ENCODE measurements around the gene MLH1. TPM values are rescaled to one million over a fixed set of nuclear protein-coding genes. Genes with fewer than 3 reads are reported as not detected.
A peak's percentile ranks its signal among the peaks of the same experiment; 100 is the strongest.

The MLH1 gene
- polyA plus RNA-seq, 1 of the 3 experiments (the other 2 are of a cell fraction) = 24.0 TPM

DNA sequence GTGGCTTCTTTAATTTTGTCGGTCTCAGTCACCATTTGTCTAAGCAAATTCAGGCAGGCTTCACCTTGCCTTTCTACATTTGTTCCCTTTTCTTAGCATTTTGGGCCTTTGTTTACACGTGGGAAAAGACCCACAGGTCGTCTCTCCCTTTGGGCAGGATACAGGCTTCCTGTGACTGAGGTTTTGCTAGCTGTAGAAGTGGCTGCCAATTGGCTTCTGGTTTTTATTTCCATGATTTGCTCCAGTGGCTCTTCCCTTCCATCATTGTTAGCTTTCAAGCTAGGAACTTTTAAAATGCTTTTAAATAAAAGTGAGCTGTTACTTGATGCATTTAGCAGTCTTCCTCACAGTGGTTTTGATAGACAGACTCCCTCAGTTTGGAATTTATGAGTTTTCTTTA is 37.3 kb downstream of the MLH1 start:
- Histone ChIP-seq H3K27me3 (ENCODE audit: insufficient read depth) (no peaks in the 10 kb centered on the region), H3F3A (replicated peaks; ENCODE audit: insufficient read depth) (peaks cover 5% of the 10 kb centered on the region), H3K27ac (ENCODE audit: low read depth in 2 of 2, low read length in 1 of 2) (0 out of 4 replicates have a peak overlapping the region, but pooled peaks have one; percentile 7 to 34), H3K36me3 (replicated peaks in 1 of 2; ENCODE audit: control insufficient read depth in 1 of 2, insufficient read depth in 2 of 2, low read length in 1 of 2) (peaks cover 52 to 68% of the 10 kb centered on the region in 2 experiments), H3K4me3 (ENCODE audit: low read depth in 2 of 2, low read length in 1 of 2) (no peak overlapping the region), H3K4me2 (no peak overlapping the region), H2AFZ (ENCODE audit: low read depth) (no peak overlapping the region), H3K9me3 (no peaks in the 10 kb centered on the region), H4K20me1 (ENCODE audit: insufficient read depth) (no peaks in the 10 kb centered on the region), H3K9ac (no peak overlapping the region), H3K9me2 (no peaks in the 10 kb centered on the region), H3K4me1 (ENCODE audit: control insufficient read depth in 1 of 2, insufficient read depth in 2 of 2, low read depth in 1 of 2, low read length in 1 of 2) (peaks cover 0 to 2% of the 10 kb centered on the region in 2 experiments; a peak in 1 of 4 replicates), H3K79me2 (ENCODE audit: insufficient read depth) (no peaks in the 10 kb centered on the region)
- CTCF ChIA-PET = no interaction called here
- WGBS (ENCODE audit: low lambda C conversion rate) = 86% methylated on average over 3 of the region's 3 CpGs
- no peak for TF ChIP-seq FOXJ3 (CRISPR knock-in tag; IDR thresholded peaks at IDR 0.05)
- TF ChIP-seq GATA2 (CRISPR knock-in tag; IDR thresholded peaks at IDR 0.05) = no peak
- TF ChIP-seq RAD21 (IDR thresholded peaks at IDR 0.05; ENCODE audit: low read length) = no peak
- TF ChIP-seq, protein P1, sequence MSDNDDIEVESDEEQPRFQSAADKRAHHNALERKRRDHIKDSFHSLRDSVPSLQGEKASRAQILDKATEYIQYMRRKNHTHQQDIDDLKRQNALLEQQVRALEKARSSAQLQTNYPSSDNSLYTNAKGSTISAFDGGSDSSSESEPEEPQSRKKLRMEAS (IDR thresholded peaks at IDR 0.05; ENCODE audit: low read depth) = no peak
- no peak for TF ChIP-seq TCF12 (IDR thresholded peaks at IDR 0.05)
- no peak for TF ChIP-seq TEAD4 (IDR thresholded peaks at IDR 0.05; ENCODE audit: borderline replicate concordance, insufficient read depth)
- TF ChIP-seq, protein P2, sequence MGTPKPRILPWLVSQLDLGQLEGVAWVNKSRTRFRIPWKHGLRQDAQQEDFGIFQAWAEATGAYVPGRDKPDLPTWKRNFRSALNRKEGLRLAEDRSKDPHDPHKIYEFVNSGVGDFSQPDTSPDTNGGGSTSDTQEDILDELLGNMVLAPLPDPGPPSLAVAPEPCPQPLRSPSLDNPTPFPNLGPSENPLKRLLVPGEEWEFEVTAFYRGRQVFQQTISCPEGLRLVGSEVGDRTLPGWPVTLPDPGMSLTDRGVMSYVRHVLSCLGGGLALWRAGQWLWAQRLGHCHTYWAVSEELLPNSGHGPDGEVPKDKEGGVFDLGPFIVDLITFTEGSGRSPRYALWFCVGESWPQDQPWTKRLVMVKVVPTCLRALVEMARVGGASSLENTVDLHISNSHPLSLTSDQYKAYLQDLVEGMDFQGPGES (IDR thresholded peaks at IDR 0.05; ENCODE audit: low read depth, low read length) = no peak
- TF ChIP-seq, protein P3, sequence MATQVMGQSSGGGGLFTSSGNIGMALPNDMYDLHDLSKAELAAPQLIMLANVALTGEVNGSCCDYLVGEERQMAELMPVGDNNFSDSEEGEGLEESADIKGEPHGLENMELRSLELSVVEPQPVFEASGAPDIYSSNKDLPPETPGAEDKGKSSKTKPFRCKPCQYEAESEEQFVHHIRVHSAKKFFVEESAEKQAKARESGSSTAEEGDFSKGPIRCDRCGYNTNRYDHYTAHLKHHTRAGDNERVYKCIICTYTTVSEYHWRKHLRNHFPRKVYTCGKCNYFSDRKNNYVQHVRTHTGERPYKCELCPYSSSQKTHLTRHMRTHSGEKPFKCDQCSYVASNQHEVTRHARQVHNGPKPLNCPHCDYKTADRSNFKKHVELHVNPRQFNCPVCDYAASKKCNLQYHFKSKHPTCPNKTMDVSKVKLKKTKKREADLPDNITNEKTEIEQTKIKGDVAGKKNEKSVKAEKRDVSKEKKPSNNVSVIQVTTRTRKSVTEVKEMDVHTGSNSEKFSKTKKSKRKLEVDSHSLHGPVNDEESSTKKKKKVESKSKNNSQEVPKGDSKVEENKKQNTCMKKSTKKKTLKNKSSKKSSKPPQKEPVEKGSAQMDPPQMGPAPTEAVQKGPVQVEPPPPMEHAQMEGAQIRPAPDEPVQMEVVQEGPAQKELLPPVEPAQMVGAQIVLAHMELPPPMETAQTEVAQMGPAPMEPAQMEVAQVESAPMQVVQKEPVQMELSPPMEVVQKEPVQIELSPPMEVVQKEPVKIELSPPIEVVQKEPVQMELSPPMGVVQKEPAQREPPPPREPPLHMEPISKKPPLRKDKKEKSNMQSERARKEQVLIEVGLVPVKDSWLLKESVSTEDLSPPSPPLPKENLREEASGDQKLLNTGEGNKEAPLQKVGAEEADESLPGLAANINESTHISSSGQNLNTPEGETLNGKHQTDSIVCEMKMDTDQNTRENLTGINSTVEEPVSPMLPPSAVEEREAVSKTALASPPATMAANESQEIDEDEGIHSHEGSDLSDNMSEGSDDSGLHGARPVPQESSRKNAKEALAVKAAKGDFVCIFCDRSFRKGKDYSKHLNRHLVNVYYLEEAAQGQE (IDR thresholded peaks at IDR 0.05; ENCODE audit: low read depth, low read length) = no peak
- no peak for TF ChIP-seq MXI1 (IDR thresholded peaks at IDR 0.05; ENCODE audit: low read depth, low read length)
- no peak for TF ChIP-seq RCOR1 (IDR thresholded peaks at IDR 0.05; ENCODE audit: low read length)
- TF ChIP-seq RXRA (IDR thresholded peaks at IDR 0.05; ENCODE audit: borderline replicate concordance, low read depth) = no peak
- TF ChIP-seq NFIC (IDR thresholded peaks at IDR 0.05; ENCODE audit: borderline replicate concordance) = no peak
- TF ChIP-seq GABPA (IDR thresholded peaks at IDR 0.05; ENCODE audit: low read depth) = no peak
- no peak for TF ChIP-seq TAF1 (IDR thresholded peaks at IDR 0.05; ENCODE audit: borderline replicate concordance, low read depth, low read length)
- TF ChIP-seq CHD2 (IDR thresholded peaks at IDR 0.05; ENCODE audit: low read length, partially characterized antibody) = no peak
- no peak for TF ChIP-seq EZH2phosphoT487 (IDR thresholded peaks at IDR 0.05; ENCODE audit: borderline replicate concordance, low read depth)
- TF ChIP-seq, protein P4, sequence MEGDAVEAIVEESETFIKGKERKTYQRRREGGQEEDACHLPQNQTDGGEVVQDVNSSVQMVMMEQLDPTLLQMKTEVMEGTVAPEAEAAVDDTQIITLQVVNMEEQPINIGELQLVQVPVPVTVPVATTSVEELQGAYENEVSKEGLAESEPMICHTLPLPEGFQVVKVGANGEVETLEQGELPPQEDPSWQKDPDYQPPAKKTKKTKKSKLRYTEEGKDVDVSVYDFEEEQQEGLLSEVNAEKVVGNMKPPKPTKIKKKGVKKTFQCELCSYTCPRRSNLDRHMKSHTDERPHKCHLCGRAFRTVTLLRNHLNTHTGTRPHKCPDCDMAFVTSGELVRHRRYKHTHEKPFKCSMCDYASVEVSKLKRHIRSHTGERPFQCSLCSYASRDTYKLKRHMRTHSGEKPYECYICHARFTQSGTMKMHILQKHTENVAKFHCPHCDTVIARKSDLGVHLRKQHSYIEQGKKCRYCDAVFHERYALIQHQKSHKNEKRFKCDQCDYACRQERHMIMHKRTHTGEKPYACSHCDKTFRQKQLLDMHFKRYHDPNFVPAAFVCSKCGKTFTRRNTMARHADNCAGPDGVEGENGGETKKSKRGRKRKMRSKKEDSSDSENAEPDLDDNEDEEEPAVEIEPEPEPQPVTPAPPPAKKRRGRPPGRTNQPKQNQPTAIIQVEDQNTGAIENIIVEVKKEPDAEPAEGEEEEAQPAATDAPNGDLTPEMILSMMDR (IDR thresholded peaks at IDR 0.05) = no peak
- TF ChIP-seq POLR2AphosphoS5 (IDR thresholded peaks at IDR 0.05; ENCODE audit: low read depth, low read length) = no peak
- TF ChIP-seq, protein P5, sequence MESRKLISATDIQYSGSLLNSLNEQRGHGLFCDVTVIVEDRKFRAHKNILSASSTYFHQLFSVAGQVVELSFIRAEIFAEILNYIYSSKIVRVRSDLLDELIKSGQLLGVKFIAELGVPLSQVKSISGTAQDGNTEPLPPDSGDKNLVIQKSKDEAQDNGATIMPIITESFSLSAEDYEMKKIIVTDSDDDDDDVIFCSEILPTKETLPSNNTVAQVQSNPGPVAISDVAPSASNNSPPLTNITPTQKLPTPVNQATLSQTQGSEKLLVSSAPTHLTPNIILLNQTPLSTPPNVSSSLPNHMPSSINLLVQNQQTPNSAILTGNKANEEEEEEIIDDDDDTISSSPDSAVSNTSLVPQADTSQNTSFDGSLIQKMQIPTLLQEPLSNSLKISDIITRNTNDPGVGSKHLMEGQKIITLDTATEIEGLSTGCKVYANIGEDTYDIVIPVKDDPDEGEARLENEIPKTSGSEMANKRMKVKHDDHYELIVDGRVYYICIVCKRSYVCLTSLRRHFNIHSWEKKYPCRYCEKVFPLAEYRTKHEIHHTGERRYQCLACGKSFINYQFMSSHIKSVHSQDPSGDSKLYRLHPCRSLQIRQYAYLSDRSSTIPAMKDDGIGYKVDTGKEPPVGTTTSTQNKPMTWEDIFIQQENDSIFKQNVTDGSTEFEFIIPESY (IDR thresholded peaks at IDR 0.05; ENCODE audit: borderline replicate concordance, low read depth) = no peak
- TF ChIP-seq NRF1 (IDR thresholded peaks at IDR 0.05; ENCODE audit: low read depth, low read length) = no peak
- DNase-seq = no peak
- POLR2A ChIA-PET = interaction anchor here (1.1 kb wide), 1 partner anchor 11 kb away, joined by 3 read pairs; no protein-coding TSS in a partner anchor
